Measurements from ENCODE around the gene LRRC41.

The LRRC41 gene

DNA sequence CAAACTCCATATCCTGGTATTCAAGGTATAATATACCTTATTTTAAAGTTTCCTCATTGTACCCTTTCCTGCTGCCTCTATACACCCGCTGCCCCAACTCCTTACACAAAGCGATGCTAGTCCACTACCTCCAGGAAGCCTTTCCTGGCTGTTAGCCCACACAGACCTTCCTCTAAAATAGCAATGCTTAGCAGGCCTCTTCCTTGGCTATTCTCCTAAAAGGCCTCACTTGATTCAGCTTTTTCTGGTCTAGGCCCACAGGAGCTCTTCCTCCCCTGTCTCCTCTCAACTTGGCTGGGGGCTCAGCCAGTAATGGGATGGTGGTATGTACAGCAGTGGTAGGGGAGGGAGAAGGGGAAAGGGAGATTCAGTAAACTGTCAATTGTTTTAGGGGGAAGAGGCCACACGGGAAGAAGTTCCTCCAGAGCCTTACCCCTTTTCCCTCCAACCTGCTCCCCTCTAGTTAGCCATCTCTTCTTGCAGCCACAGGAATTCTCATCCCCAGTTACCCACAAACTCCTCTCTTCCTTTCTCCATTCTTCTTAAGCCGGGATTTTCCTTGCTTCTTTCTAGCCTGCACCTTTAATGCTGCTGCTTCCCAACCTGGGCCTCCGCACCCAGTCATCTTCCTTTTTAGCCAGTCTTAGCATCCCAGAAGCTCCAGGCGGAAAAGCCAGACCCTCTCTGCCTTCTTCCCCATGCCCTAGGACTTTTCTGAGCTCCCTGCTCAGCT is 2.6 kb downstream of the LRRC41 start:
- peak overlapping the region; percentile 84 for H3K4me3 ChIP-seq (ENCODE audit: low read length)
- H3K4me1 ChIP-seq (ENCODE audit: control insufficient read depth, insufficient read depth, low read length) = peaks cover 19% of the 10 kb centered on the region
- H3K27me3 ChIP-seq (ENCODE audit: control insufficient read depth, insufficient read depth, low read length) = no peaks in the 10 kb centered on the region
- peaks cover 19% of the 10 kb centered on the region for H3K36me3 ChIP-seq (ENCODE audit: insufficient read depth, low read length)
- H3K4me2 ChIP-seq (ENCODE audit: low read length) = peak overlapping the region; percentile 94
- no peaks in the 10 kb centered on the region for H3K9me3 ChIP-seq (replicated peaks; ENCODE audit: low read length)
- peak overlapping the region; percentile 100 for H3K9ac ChIP-seq (ENCODE audit: low read depth, low read length)

DNA sequence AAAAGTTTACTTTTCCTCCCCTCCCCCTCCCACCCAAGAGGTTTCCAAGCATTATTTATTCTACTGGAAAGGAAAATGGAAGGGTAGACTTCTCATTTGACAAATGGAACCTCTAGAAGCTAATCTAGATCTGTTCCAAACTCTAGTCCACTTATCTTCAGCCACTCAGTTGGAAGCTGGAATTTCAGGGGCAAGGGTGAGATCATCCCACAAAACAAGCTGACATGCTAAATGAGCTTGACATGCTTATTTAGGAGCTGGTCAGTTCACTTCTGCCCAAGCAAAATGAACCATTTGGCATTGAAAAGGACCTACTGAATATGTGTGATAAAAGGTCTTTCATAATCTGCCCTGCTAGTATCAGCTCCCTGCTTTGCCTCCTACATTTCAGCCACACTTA is 5.0 kb downstream of the LRRC41 start:
- no peak overlapping the region for H3K4me2 ChIP-seq (ENCODE audit: low read length)
- H3K4me1 ChIP-seq (ENCODE audit: control insufficient read depth, insufficient read depth, low read length) = peaks cover 13% of the 10 kb centered on the region
- no peaks in the 10 kb centered on the region for H3K9me3 ChIP-seq (replicated peaks; ENCODE audit: low read length)
- no peaks in the 10 kb centered on the region for H3K27me3 ChIP-seq (ENCODE audit: control insufficient read depth, insufficient read depth, low read length)
- no peak overlapping the region for H3K4me3 ChIP-seq (ENCODE audit: low read length)
- H3K9ac ChIP-seq (ENCODE audit: low read depth, low read length) = no peak overlapping the region
- H3K36me3 ChIP-seq (ENCODE audit: insufficient read depth, low read length) = peaks cover 36% of the 10 kb centered on the region

DNA sequence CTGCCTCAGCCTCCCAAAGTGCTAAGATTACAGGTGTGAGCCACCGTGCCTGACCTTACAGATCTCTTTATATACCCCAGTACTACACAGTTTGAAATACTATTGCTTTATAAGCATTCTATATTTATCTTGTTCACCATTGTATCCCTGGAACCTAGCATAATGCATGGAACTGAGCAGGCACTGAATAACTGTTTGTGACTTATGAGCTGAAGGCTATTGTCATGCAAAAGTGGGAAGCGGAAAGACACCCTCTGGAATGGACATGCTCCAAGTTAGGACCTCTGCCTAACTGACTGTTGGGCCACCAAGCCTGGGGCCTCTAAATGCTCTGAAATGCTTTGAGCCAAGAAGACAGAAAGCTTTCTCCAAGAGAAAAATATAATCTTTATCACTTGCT is 8.1 kb downstream of the LRRC41 start:
- Histone ChIP-seq H3K4me2 (ENCODE audit: low read length) (no peak overlapping the region), H3K27me3 (ENCODE audit: control insufficient read depth, insufficient read depth, low read length) (no peaks in the 10 kb centered on the region), H3K9ac (ENCODE audit: low read depth, low read length) (no peak overlapping the region), H3K4me3 (ENCODE audit: low read length) (no peak overlapping the region), H3K9me3 (replicated peaks; ENCODE audit: low read length) (no peaks in the 10 kb centered on the region), H3K36me3 (ENCODE audit: insufficient read depth, low read length) (peaks cover 46% of the 10 kb centered on the region), H3K4me1 (ENCODE audit: control insufficient read depth, insufficient read depth, low read length) (peaks cover 3% of the 10 kb centered on the region)

DNA sequence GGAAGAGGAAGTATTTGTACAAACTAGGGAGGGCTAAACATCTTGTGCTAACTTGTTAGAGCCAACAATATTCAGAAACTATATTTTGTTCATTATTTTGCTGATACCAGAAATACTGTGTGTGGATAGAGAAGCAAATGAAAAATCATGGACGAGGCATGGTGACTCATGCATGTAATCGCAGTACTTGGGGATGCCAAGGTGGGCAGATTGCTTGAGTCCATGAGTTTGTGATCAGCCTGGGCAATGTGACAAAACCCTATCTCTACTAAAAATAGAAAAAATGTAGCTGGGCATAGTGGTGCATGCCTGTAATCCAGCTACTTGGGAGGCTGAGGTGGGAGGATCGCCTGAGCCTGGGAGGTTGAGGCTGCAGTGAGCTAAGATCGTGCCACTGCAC is 13.4 kb downstream of the LRRC41 start:
- Histone ChIP-seq H3K4me3 (ENCODE audit: low read length) (no peak overlapping the region), H3K9ac (ENCODE audit: low read depth, low read length) (no peak overlapping the region)

DNA sequence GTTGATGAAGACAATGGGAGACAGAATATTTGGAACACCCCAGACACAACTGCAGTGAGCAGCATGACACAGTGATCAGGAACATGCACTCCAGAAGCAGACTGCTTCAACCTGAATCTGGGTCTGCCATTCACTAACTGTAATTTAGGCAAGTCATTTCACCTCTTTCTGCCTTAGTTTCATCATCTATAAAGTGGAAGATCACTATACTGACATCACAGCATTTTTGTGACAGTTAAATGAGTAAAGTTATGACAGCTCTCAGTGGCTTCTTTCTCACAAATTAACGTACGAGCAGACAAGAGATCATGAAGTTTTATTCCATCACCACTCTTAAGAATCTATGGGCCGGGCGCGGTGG is 14.3 kb downstream of the LRRC41 start:
- peaks cover 49% of the 10 kb centered on the region for H3K36me3 ChIP-seq (ENCODE audit: insufficient read depth, low read length)

More for the DNA sequence above, 13.4 kb downstream of the LRRC41 start:
- H3K9me3 ChIP-seq (replicated peaks; ENCODE audit: low read length) = no peaks in the 10 kb centered on the region
- H3K27me3 ChIP-seq (ENCODE audit: control insufficient read depth, insufficient read depth, low read length) = no peaks in the 10 kb centered on the region
- peaks cover 44% of the 10 kb centered on the region for H3K36me3 ChIP-seq (ENCODE audit: insufficient read depth, low read length)
- H3K4me1 ChIP-seq (ENCODE audit: control insufficient read depth, insufficient read depth, low read length) = peaks cover 21% of the 10 kb centered on the region
- no peak overlapping the region for H3K4me2 ChIP-seq (ENCODE audit: low read length)

DNA sequence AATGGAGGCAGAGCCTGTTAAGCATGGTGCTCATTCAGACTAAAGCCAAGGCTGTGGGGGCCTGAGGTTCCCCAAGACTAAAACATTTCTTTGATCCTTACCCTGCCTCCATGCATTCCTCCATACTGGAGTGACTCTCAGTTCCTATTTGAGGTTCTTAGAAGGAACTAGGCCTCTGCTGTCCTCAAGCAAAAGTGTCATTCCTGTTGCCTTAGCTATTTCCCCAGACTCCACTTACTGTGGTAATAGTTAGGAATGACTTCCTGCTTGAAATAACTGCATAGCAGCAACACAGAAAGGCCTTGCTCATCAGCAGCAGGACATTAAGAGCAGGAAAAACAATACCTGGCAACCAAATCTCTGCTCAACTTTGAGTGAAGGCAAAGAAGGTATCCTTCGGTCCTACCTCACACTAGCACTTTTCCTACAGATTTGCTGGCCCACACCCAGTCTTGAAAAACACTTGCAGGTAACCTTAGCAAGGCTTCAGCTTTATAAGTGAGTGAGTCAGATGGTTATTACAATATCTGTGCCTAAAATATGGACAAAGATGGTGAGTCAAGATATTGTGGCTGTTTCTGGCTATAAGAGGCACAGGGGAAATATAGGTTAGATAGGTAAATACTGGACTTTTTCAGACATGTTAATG is 14.8 kb downstream of the LRRC41 start:
- Histone ChIP-seq H3K4me2 (ENCODE audit: low read length) (no peak overlapping the region), H3K9me3 (replicated peaks; ENCODE audit: low read length) (no peaks in the 10 kb centered on the region), H3K9ac (ENCODE audit: low read depth, low read length) (peak overlapping the region; percentile 7), H3K36me3 (ENCODE audit: insufficient read depth, low read length) (peaks cover 49% of the 10 kb centered on the region), H3K27me3 (ENCODE audit: control insufficient read depth, insufficient read depth, low read length) (no peaks in the 10 kb centered on the region), H3K4me1 (ENCODE audit: control insufficient read depth, insufficient read depth, low read length) (peaks cover 21% of the 10 kb centered on the region), H3K4me3 (ENCODE audit: low read length) (no peak overlapping the region)

More for the DNA sequence above, 14.3 kb downstream of the LRRC41 start:
- no peak overlapping the region for H3K4me3 ChIP-seq (ENCODE audit: low read length)
- H3K4me1 ChIP-seq (ENCODE audit: control insufficient read depth, insufficient read depth, low read length) = peaks cover 21% of the 10 kb centered on the region
- no peak overlapping the region for H3K9ac ChIP-seq (ENCODE audit: low read depth, low read length)
- no peak overlapping the region for H3K4me2 ChIP-seq (ENCODE audit: low read length)
- H3K9me3 ChIP-seq (replicated peaks; ENCODE audit: low read length) = no peaks in the 10 kb centered on the region
- H3K27me3 ChIP-seq (ENCODE audit: control insufficient read depth, insufficient read depth, low read length) = no peaks in the 10 kb centered on the region

DNA sequence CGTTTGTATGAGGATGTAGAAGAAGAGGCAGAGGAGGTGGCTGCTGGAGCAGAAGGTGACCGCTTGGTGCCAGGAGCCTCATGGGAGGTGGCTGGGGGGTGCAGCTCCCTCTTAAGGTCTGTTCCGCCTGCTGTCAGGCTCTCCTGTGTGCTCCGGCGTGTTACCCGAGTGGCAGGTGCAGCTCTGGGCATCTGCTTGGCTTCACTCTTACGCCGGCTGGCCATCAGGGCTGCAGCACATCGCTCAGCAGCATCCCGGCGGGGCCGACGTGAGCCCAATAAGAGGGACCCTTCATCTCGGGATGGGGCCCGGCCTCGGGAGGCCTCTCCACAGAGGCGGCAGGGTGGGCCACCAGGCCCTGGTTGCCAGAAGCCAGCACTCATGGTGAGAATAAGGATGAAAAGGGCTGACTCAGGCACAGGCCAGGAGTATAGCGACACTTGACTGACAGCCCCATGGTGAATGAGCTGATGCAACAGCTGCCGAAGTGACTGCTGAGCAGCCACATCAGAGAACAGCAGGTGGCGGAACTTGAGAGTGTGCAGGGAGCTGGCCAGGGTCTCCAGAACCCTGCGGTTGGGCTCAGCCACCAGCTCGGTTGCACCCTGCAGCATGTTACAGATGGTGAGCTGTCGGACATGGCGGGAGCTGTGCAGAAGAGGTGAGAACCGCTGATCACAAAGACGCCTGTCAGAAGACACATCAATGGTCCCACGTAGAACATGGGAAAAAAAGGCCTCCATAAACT is 17.5 kb downstream of the LRRC41 start:
- no peaks in the 10 kb centered on the region for H3K27me3 ChIP-seq (ENCODE audit: control insufficient read depth, insufficient read depth, low read length)
- H3K36me3 ChIP-seq (ENCODE audit: insufficient read depth, low read length) = peaks cover 56% of the 10 kb centered on the region
- no peak overlapping the region for H3K4me3 ChIP-seq (ENCODE audit: low read length)
- H3K4me1 ChIP-seq (ENCODE audit: control insufficient read depth, insufficient read depth, low read length) = peaks cover 21% of the 10 kb centered on the region
- H3K4me2 ChIP-seq (ENCODE audit: low read length) = no peak overlapping the region
- H3K9me3 ChIP-seq (replicated peaks; ENCODE audit: low read length) = no peaks in the 10 kb centered on the region
- no peak overlapping the region for H3K9ac ChIP-seq (ENCODE audit: low read depth, low read length)

DNA sequence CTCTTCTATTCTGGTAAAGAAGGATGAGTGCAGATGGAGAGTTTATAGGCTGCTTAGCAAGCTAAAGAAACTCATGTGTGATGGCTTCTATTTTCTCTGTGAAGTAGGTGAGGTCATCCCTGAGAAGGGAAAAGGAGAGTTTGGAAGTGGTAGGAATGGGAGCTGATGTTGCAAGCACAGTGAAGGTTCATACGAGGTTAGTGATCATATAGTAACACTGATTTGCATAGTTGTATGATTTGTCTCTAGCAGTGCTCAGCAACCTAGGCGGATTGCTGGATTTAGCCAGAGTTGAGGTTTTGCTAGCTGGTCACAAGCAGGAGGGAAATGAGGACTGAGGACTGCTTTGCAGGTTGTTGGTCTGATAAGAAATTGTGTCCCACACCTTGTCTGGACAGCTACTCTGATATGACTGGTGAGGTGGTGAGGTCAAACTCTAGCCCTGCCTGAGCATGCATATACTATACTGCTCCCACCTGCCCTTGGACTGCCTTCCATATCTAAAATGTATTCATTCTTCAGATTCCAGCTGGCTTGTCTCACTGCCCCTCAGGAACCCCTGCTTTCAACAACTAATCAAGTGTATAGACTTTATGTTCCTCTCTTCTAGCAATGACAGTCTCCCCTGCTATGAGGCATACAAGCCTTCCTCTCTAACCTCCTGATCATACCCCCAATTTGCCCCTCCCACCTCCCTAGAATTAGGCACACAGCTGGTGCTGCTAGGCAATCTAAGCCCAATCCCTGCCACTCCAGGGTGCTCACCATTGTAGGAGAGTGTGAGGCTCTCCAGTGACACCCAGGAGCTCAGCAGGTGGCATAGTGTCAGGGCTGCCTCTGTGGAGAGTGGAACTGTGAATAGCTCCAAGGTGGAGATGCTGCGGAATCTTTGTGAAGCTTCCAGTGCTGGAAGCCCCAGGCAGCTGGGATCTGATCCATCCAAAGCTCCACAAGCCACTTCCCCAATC is 18.5 kb downstream of the LRRC41 start:
- Histone ChIP-seq H3K9ac (ENCODE audit: low read depth, low read length) (no peak overlapping the region), H3K9me3 (replicated peaks; ENCODE audit: low read length) (no peaks in the 10 kb centered on the region), H3K4me2 (ENCODE audit: low read length) (no peak overlapping the region), H3K4me1 (ENCODE audit: control insufficient read depth, insufficient read depth, low read length) (peaks cover 19% of the 10 kb centered on the region), H3K27me3 (ENCODE audit: control insufficient read depth, insufficient read depth, low read length) (no peaks in the 10 kb centered on the region), H3K4me3 (ENCODE audit: low read length) (no peak overlapping the region), H3K36me3 (ENCODE audit: insufficient read depth, low read length) (peaks cover 66% of the 10 kb centered on the region)

DNA sequence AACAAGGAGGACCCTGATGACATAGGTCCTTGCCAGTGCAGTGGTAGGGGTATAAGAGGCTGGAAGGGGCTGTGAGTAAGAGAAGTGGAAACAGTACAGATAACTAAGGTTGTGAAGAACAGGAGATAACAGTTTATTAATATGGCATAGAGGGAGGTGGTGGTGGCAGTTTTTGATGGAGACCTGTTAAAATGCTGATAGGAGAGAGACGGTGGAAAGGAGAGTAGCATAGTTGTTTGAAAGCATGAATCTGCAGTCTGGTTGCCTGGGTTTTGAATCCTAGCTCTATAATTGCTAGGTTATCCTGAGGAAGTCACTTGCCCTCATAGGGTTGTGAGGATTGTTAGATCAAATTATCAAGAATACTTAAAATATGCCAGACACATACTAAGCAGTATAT is 19.4 kb downstream of the LRRC41 start:
- Histone ChIP-seq H3K4me2 (ENCODE audit: low read length) (no peak overlapping the region), H3K4me1 (ENCODE audit: control insufficient read depth, insufficient read depth, low read length) (peaks cover 14% of the 10 kb centered on the region), H3K9ac (ENCODE audit: low read depth, low read length) (no peak overlapping the region), H3K4me3 (ENCODE audit: low read length) (no peak overlapping the region), H3K36me3 (ENCODE audit: insufficient read depth, low read length) (peaks cover 71% of the 10 kb centered on the region), H3K27me3 (ENCODE audit: control insufficient read depth, insufficient read depth, low read length) (no peaks in the 10 kb centered on the region), H3K9me3 (replicated peaks; ENCODE audit: low read length) (no peaks in the 10 kb centered on the region)

DNA sequence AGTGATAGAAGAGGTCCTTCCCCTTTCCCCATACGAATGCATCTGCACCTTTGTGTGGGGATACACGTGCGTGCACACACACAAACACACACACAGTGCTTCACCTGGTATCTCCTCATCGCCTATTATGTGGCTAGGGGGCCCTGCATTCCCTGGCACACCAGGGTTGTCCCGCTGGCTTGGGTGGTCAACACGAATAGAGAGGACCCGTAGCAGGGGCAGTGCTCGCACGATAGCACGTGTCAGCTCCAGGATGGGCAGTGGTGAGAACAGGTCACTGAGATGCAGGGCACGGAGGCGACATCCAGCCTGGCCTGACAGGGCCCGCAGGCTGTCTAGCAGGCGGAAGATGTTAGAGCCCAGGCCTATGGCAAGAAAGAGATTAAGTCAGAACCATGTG is 22.4 kb downstream of the LRRC41 start:
- no peaks in the 10 kb centered on the region for H3K9me3 ChIP-seq (replicated peaks; ENCODE audit: low read length)
- H3K36me3 ChIP-seq (ENCODE audit: insufficient read depth, low read length) = peaks cover 76% of the 10 kb centered on the region
- no peak overlapping the region for H3K4me2 ChIP-seq (ENCODE audit: low read length)
- peaks cover 3% of the 10 kb centered on the region for H3K4me1 ChIP-seq (ENCODE audit: control insufficient read depth, insufficient read depth, low read length)
- no peaks in the 10 kb centered on the region for H3K27me3 ChIP-seq (ENCODE audit: control insufficient read depth, insufficient read depth, low read length)
- no peak overlapping the region for H3K9ac ChIP-seq (ENCODE audit: low read depth, low read length)
- no peak overlapping the region for H3K4me3 ChIP-seq (ENCODE audit: low read length)

DNA sequence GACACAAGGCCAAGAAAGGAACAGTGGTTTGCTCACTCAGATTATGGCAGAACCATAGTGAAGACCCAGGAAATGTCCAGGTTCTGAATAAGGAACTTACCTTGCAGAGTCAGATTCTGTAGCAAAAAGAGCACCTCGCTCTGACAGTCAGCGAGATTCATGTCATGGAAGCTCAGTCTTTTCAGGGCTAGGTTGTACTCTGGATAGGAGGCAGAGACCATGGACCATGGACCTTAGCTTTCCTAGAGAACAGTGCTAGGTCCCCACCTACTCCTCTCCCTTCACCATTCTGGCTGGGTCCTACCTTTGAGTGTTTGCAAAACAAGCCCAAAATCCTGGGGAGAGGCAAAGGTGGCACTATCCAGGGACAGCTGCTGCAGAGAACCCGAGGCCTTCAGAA is 23.3 kb downstream of the LRRC41 start:
- Histone ChIP-seq H3K4me2 (ENCODE audit: low read length) (no peak overlapping the region), H3K9me3 (replicated peaks; ENCODE audit: low read length) (no peaks in the 10 kb centered on the region), H3K36me3 (ENCODE audit: insufficient read depth, low read length) (peaks cover 67% of the 10 kb centered on the region), H3K4me1 (ENCODE audit: control insufficient read depth, insufficient read depth, low read length) (no peaks in the 10 kb centered on the region), H3K4me3 (ENCODE audit: low read length) (no peak overlapping the region), H3K9ac (ENCODE audit: low read depth, low read length) (no peak overlapping the region), H3K27me3 (ENCODE audit: control insufficient read depth, insufficient read depth, low read length) (no peaks in the 10 kb centered on the region)

Data from skeletal muscle satellite cell (primary cell).